HG03025 (cell line): ENCODE results near the gene CGRRF1.

Experiments used
- ATAC-seq: cut with Tn5 transposase; IDR thresholded peaks from one replicate; pipeline ENCODE4 v1.9.1; 2021; ENCODE audit warnings: mild to moderate bottlenecking, moderate library complexity; ENCODE audit not compliant: unreplicated experiment, low FRiP score

Gene CGRRF1

GRCh38 chr14:54537651-54538050, 27.9 kb downstream of the CGRRF1 start:
- no peak for ATAC-seq

- no peak for ATAC-seq
These were observed 28.3 kb downstream of the CGRRF1 start for GRCh38 chr14:54538055-54538454.

GRCh38 chr14:54547583-54547982, 37.9 kb downstream of the CGRRF1 start:
- ATAC-seq: no peak

GRCh38 chr14:54548491-54548890, 38.8 kb downstream of the CGRRF1 start:
- no peak for ATAC-seq

DNA sequence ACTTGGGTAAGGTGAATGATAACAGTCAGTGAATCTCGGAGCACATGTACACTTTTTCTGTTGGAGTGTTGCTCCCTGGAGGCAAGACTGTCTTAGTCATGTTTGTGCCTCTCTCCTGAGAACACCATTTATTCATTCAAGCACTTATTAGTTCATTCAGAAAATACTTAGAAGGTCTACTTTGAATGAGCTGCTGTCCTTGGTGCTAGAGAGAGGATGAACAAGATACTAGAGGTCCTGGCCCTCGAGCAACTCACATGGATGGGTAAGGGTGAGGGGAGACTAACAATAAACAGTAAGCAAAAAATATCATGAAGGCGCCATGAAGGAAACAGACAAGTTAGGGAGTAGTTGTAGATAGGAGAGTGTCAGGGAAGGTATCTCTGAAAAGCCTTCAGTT, 40.2 kb downstream of the CGRRF1 start:
- ATAC-seq: no peak

GRCh38 chr14:54550514-54550913, 40.8 kb downstream of the CGRRF1 start:
- ATAC-seq: no peak

DNA sequence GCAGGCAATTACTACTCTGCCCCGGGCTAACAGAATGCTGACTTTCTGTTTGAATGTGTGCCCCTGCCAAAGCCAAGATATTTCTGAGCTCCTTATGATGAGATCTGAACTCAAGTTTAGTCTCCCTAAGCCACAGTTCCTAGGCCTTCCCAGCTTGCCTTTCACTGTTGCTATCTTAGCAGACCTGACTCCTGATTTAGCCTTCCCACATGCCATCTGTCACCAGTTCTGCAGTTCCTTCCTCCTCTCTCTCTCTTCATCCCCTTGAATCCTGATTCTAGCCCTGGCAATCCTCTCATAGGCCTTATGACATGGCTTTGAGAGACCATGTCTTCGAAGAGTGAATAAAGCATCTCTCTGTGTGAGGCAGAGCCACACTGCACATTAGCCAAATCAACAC, 44.7 kb downstream of the CGRRF1 start:
- no peak for ATAC-seq

DNA sequence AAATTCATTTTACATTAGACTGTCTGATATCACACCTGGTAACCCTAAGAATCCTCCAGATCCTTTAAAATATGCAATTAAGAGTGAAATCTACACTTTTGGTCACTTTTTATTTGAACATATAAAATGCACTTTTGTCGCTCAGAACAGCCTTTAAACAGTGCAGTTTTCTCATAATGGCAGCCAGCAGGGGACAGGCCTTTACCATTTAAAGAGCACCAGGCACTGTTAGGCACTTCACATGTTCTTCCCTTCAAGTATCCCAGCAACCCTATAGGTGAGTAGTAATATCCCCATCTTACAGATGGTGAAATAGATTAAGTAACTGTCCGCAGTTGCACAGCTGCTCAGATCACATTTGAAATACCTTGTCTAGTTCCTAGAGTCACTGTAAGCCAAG, 45.9 kb downstream of the CGRRF1 start:
- ATAC-seq: no peak

GRCh38 chr14:54556535-54556934, 46.8 kb downstream of the CGRRF1 start:
- ATAC-seq: no peak

DNA sequence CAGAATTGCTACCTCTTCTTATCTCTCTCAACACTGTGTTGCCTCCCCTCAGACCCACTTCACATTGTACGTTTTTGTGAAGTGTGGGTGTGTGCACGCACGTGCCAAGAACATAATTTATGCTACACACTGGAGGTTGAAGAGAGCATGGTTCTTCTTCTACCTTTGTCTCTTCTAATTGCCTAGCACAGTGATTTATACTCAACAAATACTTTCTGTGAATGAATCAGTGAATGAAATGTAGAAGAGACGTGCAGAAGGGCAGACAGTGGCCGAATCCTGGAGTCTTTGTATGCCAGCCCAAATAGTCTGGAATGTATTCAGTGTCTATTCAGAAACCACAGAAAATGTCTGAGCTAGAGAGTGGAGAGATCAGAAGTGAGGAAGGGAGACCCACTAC, 52.6 kb downstream of the CGRRF1 start:
- no peak for ATAC-seq

GRCh38 chr14:54564071-54564867, 54.6 kb downstream of the CGRRF1 start:
- no peak for ATAC-seq

- peak; percentile 32 for ATAC-seq
These were observed 55.4 kb downstream of the CGRRF1 start for GRCh38 chr14:54564868-54565784.

- ATAC-seq: peak; percentile 46
These were observed 56.2 kb downstream of the CGRRF1 start for GRCh38 chr14:54565785-54566409.

GRCh38 chr14:54566410-54567223, 56.9 kb downstream of the CGRRF1 start, which contains the start of gene SAMD4A:
Gene SAMD4A (plus strand): TSS chr14:54567128. CDS start chr14:54567917, 789 bp downstream.
- ATAC-seq: peak; percentile 40

- peak; percentile 4 for ATAC-seq
These were observed 57.5 kb downstream of the CGRRF1 start for GRCh38 chr14:54567224-54567638.

DNA sequence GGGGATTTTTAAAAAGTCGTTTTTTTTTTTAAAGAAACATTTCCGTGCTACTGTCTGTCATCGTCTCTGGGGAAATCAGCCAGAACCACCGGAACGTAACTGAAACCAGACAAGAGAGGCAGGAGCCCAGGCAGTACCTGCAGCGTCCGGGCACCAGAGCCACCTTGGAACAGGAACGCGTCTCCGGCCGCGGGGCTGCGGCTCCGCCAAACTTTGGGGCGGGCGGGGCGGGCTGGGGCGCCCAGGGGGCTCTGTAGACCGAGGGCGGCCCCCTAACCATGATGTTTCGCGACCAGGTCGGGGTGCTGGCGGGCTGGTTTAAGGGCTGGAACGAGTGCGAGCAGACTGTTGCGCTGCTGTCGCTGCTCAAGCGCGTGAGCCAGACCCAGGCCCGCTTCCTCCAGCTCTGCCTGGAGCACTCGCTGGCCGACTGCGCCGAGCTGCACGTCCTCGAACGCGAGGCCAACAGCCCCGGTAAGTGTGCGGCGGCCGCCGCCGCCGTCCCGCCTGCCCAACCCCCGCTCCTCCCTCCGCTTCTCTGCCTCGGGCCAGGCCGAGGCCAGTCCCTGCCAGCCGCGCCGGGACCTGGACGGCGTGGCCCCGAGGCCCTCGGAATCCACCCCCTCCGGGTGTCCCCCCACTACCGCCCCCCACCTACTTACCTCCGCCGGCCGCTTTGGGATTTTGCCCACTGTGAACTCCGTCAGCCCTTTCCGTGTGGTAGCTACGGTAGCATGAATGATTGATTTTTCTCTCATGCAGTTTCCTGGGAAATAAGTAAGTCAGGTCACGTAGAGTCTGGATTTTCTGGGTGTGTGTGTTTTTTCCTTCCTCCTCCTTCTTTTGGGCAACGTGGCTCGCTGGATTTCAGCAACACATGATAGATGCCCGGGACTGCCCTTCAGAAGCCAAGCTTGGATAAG, 58.2 kb downstream of the CGRRF1 start:
- peak; percentile 24 for ATAC-seq

DNA sequence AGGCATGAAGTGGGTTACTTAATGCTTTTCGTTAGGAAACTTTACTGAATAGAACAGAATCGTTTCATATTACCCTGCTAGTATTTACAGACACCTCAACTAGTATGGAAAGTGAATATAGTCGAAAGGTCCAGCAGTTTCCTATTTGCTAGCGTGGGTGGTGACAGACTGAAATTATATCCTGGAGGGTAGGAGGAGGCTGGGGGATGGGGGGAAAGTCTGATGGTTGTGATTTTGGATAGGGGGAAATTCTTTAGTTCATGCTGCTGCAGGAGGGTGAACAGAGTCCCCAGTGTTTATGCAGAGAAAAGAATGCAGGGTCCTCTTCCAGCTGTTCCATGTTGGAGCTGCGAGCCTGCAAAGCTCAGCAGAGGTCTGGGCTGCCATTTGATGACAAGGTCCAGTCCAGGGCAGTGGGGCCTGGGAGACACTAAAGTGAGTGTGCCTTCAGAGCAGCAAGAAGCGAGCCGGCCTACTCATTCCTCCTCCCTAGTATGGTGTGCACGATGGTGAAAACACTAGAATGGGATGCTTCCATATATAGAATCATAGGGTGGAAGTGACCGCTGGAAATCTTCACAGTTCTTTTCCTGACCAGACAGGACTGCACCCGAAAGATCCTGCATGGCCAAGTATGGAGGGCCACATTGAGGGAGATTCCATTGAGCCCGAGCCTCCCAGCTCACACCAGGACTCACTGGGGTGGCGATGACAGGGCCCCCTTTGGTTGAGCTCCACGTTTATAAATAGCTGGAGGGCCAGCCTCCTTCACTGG, 59.3 kb downstream of the CGRRF1 start:
- no peak for ATAC-seq

- no peak for ATAC-seq
These were observed 60.3 kb downstream of the CGRRF1 start for GRCh38 chr14:54570047-54570446.
